ENCODE measurements around the gene DCN. TPM values are rescaled to one million over a fixed set of nuclear protein-coding genes. Genes with fewer than 3 reads are reported as not detected.

Gene DCN
- total RNA-seq, 2 experiments from 2014 or later, result not detected

DNA sequence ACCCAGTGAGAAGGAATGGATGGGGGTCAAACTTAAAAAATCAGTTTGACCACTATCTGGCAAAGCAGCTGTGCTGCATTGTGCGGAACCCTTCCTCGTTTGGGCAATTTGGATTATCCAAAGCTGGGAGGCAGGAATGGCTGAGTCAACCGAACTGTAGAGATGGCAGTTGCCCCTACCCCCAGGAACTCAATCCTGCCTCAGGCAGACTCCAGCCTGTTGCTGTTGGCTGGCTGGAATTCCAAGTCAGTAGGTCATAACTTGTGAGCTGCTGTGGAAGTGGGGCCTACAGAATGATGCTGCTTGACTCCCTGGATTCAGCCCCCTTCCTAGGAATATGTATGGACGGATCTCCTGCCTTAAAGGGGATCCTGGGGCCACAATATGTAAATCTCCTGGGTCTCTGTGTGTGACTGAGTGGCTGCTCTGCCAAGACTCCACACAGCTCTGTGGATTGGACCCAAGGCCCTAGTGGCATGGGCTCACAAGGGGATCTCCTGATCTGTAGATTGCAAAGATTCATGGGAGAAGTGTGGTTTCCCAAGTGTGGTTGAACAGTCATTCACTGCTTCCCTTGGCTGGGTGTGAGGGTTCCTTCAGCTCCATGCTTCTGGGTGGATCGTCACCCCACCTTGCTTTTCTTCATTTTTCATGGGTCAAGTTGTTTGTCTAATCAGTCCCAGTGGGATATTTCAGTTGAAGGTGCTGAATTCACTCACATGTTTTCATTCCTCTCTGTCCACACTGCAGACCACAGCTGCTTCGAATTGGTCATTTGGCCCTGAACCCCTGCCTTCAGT, 90.5 kb downstream of the DCN start:
- DNase-seq, result no peak

More for the DNA sequence above, 90.5 kb downstream of the DCN start:
- ChIA-PET CTCF (no interaction called here), POLR2A (no interaction called here)
- Mint-ChIP-seq H3K9me3 (peaks cover 33% of the 10 kb centered on the region), H3K4me3 (no peak overlapping the region), H3K36me3 (no peaks in the 10 kb centered on the region), H3K4me1 (ENCODE audit: low read depth) (no peaks in the 10 kb centered on the region), H3K27ac (no peak overlapping the region), H3K27me3 (no peaks in the 10 kb centered on the region)
- intact Hi-C loops (cut with micrococcal nuclease), result no loop called here

Other genes with a start within 250 kb of the DCN start
- gene CCER1, start 227.6 kb downstream of the DCN start, total RNA-seq, result not detected
- gene EPYC, start 177.8 kb downstream of the DCN start, total RNA-seq, result not detected
- gene KERA, start 124.8 kb downstream of the DCN start, total RNA-seq, result not detected
- not detected for gene LUM, start 71.3 kb downstream of the DCN start, total RNA-seq